Neural cell (in vitro differentiated cells): Measurements from ENCODE around the gene JMJD1C.

ENCODE experiments used
- CTCF ChIP-seq: fragments of 450-650 bp; IDR thresholded peaks from 2 replicates; pipeline ENCODE4 v1.5.1; 2014; ENCODE audit warnings: antibody characterized with exemption, mild to moderate bottlenecking, moderate library complexity; ENCODE audit not compliant: poor library complexity, severe bottlenecking
- EZH2 ChIP-seq: fragments of 200-600, 300-800 bp; shearing (Covaris generic), sonication (generic); IDR thresholded peaks from 2 replicates; pipeline ENCODE4 v1.6.1; 2014; ENCODE audit warnings: antibody characterized with exemption, low read length, borderline replicate concordance, mild to moderate bottlenecking; ENCODE audit not compliant: insufficient read depth, poor library complexity, severe bottlenecking
- POLR2AphosphoS5 ChIP-seq: IDR thresholded peaks from 2 replicates; pipeline ENCODE4 v1.6.1; 2012
- RAD21 ChIP-seq: fragments of 450-650 bp; conservative IDR thresholded peaks from 2 replicates; pipeline ENCODE4 v1.6.1; 2014; ENCODE audit warnings: antibody characterized with exemption, mild to moderate bottlenecking, moderate library complexity
- SMC3 ChIP-seq: fragments of 450-650 bp; conservative IDR thresholded peaks from 2 replicates; pipeline ENCODE4 v1.6.1; 2014; ENCODE audit warnings: antibody characterized with exemption, mild to moderate bottlenecking, moderate library complexity; ENCODE audit not compliant: poor library complexity
- TAF1 ChIP-seq: IDR thresholded peaks from 2 replicates; pipeline ENCODE4 v1.6.1; 2012; ENCODE audit warnings: low read depth

DNA sequence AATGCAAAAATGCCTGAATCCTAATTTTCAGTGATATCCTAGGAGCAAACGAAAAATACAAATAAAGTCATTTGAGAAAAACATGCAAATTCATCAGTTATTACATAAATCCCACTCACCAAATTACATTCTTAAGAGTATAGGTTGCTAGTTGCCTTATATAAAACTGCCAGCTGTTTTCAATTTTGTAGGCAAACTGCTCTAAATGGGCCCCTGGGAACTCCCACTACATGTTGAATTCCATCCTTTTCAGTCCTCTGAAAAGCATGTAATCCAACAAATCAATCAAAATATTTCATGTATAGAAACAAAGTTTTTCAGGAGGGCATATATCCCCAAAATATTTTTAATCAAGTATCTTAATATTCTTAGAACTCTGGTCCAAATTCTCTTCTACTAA lies 2.1 kb upstream of the JMJD1C start:
- TF ChIP-seq CTCF (no peak), TAF1 (no peak), POLR2AphosphoS5 (no peak), EZH2 (no peak), RAD21 (no peak), SMC3 (no peak)
